Measurements from ENCODE around the gene CTBP1. TPM values are rescaled to one million over a fixed set of nuclear protein-coding genes. Genes with fewer than 3 reads are reported as not detected.

CTBP1 gene
- total RNA-seq, 4 donors from 2014 or later: 89.9 to 169 (median 107) TPM

DNA sequence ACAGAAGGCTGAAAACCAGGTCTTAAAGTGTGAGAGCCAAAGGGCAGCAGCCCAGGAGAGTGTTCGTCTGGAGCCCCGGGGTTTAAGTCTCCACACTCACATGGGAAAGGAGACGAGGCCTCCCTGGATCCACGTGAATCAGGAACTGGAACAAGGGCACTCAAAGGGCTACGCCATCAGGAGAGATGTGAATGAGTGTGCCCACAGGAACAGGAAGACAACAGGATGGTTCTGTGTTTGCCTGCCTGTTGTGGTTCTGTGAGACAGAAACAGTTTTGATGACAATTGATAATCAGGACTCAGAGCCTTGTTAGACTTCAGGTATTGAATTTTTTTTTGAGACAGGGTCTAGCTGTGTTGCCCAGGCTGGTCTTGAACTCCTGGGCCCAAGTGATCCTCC, 4.9 kb upstream of the CTBP1 start:
- TF ChIP-seq, protein P1, sequence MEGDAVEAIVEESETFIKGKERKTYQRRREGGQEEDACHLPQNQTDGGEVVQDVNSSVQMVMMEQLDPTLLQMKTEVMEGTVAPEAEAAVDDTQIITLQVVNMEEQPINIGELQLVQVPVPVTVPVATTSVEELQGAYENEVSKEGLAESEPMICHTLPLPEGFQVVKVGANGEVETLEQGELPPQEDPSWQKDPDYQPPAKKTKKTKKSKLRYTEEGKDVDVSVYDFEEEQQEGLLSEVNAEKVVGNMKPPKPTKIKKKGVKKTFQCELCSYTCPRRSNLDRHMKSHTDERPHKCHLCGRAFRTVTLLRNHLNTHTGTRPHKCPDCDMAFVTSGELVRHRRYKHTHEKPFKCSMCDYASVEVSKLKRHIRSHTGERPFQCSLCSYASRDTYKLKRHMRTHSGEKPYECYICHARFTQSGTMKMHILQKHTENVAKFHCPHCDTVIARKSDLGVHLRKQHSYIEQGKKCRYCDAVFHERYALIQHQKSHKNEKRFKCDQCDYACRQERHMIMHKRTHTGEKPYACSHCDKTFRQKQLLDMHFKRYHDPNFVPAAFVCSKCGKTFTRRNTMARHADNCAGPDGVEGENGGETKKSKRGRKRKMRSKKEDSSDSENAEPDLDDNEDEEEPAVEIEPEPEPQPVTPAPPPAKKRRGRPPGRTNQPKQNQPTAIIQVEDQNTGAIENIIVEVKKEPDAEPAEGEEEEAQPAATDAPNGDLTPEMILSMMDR (IDR thresholded peaks at IDR 0.05; ENCODE audit: low read depth): no peak

DNA sequence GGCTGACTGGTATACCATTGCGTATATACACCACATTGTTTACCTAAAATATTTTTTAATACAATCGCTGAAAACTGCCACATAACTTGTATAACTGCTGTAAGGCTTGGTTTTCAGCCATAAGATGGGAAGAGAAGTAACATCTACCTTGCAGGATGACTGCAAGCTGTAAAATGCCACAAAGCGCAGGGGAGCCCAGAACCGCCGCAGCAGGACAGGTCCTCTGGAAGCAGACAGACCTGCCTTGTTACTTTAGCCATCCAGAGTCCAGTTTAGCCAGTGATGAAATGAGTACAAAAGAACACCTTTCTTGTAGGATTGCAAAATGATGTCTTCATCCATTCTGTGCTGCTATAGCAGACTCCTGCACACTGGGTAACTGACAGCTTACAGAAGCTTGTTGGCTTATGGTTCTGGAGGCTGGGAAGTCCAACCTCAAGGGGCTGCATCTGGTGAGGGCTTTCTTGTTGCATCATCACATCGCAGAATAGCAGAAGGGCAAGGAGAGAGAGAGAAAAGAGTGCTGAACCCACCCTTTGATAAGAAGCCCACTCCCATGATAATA, 4.1 kb upstream of the CTBP1 start:
- TF ChIP-seq, protein P1 (IDR thresholded peaks at IDR 0.05; ENCODE audit: low read depth): no peak

DNA sequence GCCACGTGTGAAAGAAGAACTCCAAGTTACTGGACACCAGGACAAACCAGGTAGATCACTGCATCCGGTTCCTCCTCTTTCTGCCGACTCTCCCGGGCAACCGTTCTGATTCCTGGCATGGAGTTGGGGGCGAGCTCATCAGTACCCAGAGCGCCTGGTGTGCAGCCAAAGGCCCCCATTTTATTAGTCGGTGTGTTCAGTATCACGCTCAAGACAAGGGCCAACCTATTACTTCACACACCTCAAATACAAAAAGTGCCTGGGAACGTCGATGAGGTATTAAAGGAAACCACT, 2.8 kb upstream of the CTBP1 start:
- TF ChIP-seq, protein P1 (IDR thresholded peaks at IDR 0.05; ENCODE audit: low read depth): no peak

DNA sequence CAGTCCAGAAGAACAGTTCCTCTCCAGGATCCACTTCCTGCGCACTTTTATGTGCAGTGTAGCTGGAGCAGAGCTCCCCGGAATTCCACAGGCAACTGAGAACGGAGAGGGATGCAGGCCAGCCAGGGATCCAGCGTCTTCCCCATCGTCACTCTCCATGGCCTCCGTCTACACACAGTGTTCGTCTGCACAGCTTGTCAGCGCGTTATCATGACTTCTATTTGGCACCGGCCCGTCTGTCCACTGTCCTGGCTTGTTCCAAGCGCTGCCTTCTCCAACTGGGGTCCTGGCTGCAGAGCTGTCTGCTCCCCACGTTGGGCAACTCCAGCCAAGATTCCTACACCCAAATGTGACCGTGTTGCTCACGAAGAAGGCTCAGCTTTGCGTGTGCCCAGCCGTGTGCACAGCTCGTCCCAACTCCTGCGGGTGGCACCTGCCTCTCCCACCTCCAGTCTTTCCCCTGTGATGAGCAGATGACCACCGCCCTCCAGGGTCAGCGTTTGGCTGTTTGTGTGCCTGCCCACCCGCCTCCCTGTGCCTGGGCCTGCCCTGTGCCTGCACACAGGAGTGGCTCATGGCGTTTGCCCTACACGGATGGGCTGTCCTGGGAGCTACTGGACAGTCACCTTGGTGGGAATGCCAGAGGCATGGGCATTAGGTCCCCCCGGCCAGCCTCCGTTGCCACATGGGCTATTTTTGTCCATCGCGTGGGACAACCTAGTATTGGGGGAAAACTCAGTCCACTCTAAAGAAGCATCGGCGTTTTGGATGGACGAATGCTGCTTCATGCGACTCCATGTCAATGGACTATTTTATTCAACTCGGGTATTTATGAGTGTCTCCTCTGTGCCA, 2.2 kb upstream of the CTBP1 start:
- TF ChIP-seq, protein P1 (IDR thresholded peaks at IDR 0.05; ENCODE audit: low read depth): no peak

DNA sequence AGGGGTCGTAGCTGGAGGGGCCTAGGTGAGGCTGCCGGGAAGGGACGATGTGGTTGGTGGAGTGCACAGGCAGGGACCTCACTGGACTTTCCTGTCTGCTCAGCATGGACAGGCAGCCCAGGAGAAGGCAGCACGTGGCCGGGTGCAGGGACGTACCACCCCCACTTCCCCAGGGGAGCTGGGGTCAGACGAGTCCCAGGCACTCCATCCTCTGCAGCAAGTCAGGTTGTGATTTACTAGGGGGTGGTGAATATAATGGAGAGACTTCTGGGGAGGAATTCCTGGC, 1.5 kb upstream of the CTBP1 start:
- TF ChIP-seq, protein P1 (IDR thresholded peaks at IDR 0.05; ENCODE audit: low read depth): no peak

DNA sequence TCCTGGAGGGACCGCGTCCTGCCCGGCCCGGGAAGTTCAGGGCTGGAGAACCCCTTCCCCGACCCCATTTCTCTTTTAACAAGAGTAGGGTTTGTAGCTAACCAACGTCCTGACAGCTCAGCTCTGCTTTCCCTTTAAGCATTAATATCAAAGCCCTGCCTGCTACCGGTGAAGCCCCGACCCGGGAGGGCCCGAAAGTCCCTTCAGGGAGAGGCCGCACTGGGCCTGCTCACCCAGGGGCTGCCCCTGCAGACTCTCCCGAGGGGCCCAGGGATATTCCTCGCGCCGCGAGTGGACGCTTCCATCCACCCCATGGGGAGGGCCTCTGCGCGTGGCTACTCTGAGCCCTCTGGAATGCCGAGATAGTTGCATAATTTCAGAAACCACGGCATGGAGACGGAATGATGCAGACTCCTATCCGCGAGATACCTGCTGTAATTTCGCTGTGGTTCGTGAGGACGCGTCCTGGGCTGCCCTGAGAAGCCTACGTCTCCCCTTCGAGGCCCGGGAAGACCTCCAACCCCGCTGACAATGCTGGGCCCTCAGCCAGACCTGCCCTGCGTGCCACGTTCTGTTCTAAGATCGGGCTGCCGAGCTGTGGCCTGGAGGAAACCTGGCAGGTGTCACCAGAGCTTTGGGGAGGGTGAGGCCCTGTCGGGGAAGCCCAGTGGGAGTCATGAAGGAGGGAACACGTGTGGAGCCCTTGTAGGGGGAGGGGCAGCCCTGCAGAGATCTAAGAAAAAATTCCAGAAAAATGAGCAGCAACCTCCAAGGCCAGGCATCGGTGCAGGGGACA, 999 bp upstream of the CTBP1 start:
- TF ChIP-seq, protein P1 (IDR thresholded peaks at IDR 0.05; ENCODE audit: low read depth): no peak

DNA sequence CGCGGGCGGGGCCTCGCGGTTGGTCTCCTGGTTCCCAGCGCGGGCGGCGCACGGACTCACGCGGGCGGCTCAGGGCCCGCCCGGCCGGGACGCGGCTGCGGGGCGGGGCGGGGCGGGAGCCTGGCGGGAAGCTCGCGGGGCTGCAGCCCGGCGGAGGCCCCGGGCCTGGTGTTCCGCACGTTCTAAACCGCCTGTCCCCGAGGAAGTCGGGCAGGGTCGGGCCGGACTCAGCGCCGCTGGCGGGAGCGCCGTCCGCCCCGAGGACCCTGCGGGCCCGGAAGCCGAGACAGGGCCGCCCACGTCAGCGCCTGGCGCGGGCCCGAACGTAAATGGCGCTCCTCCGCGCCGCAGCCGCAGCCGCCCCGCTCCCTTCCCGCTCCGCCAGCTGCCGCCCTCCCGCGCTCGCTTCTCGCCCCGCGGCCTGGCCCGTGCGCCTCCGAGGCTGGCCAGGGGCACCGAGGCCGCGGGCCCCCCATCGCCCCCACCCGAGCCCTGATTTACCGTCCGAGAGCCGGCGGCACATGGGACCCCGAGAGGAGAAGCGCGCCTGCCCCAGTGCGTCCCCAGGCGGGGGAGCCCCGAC, 309 bp upstream of the CTBP1 start:
- TF ChIP-seq, protein P1 (IDR thresholded peaks at IDR 0.05; ENCODE audit: low read depth): no peak
